Kidney epithelial cell (primary cell): ENCODE results near the gene MUC5B. TPM values are rescaled to one million over a fixed set of nuclear protein-coding genes. Genes with fewer than 3 reads are reported as not detected.

ENCODE experiments used
- DNase-seq: peaks from one replicate; pipeline ENCODE4 v3.0.0-alpha.2; 2010; ENCODE audit warnings: low read depth
- H3K27me3 ChIP-seq: 2 replicates; pipeline ENCODE4 v1.6.0; 2011; ENCODE audit warnings: low read length; ENCODE audit not compliant: control insufficient read depth, insufficient read depth
- H3K36me3 ChIP-seq: 2 replicates; pipeline ENCODE4 v1.5.1; 2011; ENCODE audit warnings: low read length; ENCODE audit not compliant: control insufficient read depth, insufficient read depth
- H3K4me3 ChIP-seq: 2 replicates; pipeline ENCODE4 v1.5.1; 2011; ENCODE audit warnings: low read depth, mild to moderate bottlenecking, control low read depth, low read length
- CTCF ChIP-seq: IDR thresholded peaks from 2 replicates; pipeline ENCODE4 v1.5.1; 2011; ENCODE audit warnings: mild to moderate bottlenecking, moderate library complexity, low read length, control low read depth, inconsistent platforms; ENCODE audit not compliant: insufficient read depth, poor library complexity, severe bottlenecking
- total RNA-seq: library from RNA; depleted of rRNA; stranded (reverse); fragments of >200 nt; gene quantifications from 2 replicates; pipeline ENCODE4 v1.2.3, GENCODE V29; 2015

Gene MUC5B
- total RNA-seq, 1 donor from 2014 or later, result not detected

GRCh38 chr11:1279674-1280055 lies 56.8 kb downstream of the MUC5B start:
- no peaks in the 10 kb centered on the region for H3K27me3 ChIP-seq
- DNase-seq, result no peak
- no peak for TF ChIP-seq CTCF
- no peak overlapping the region for H3K4me3 ChIP-seq
- no peaks in the 10 kb centered on the region for H3K36me3 ChIP-seq

GRCh38 chr11:1280116-1281035 lies 57.5 kb downstream of the MUC5B start:
- Histone ChIP-seq H3K27me3 (no peaks in the 10 kb centered on the region), H3K36me3 (no peaks in the 10 kb centered on the region), H3K4me3 (no peak overlapping the region)
- DNase-seq, result no peak
- no peak for TF ChIP-seq CTCF

GRCh38 chr11:1281326-1281973 lies 58.6 kb downstream of the MUC5B start:
- no peaks in the 10 kb centered on the region for H3K27me3 ChIP-seq
- H3K36me3 ChIP-seq, result peaks cover 1% of the 10 kb centered on the region
- no peak overlapping the region for H3K4me3 ChIP-seq
- DNase-seq, result no peak
- no peak for TF ChIP-seq CTCF

GRCh38 chr11:1281974-1282365 lies 59.1 kb downstream of the MUC5B start:
- DNase-seq, result no peak
- Histone ChIP-seq H3K27me3 (no peaks in the 10 kb centered on the region), H3K4me3 (no peak overlapping the region), H3K36me3 (peaks cover 1% of the 10 kb centered on the region)
- TF ChIP-seq CTCF, result no peak

GRCh38 chr11:1283091-1283511 lies 60.2 kb downstream of the MUC5B start:
- no peak for TF ChIP-seq CTCF
- DNase-seq, result no peak
- H3K27me3 ChIP-seq, result no peaks in the 10 kb centered on the region
- H3K36me3 ChIP-seq, result peaks cover 1% of the 10 kb centered on the region
- no peak overlapping the region for H3K4me3 ChIP-seq
